GM21825 (cell line): ENCODE data around the gene LCP2.

Experiments
- ATAC-seq: cut with Tn5 transposase; IDR thresholded peaks from one replicate; pipeline ENCODE4 v1.9.1; 2021; ENCODE audit warnings: mild to moderate bottlenecking, moderate library complexity; ENCODE audit not compliant: unreplicated experiment

Gene LCP2

GRCh38 chr5:170316937-170317336 lies 19.4 kb upstream of the LCP2 start:
- no peak for ATAC-seq

GRCh38 chr5:170315154-170315553 lies 17.6 kb upstream of the LCP2 start:
- ATAC-seq = no peak

- no peak for ATAC-seq
Measured at GRCh38 chr5:170314541-170315095, 17.0 kb upstream of the LCP2 start.

- ATAC-seq = no peak
Measured at GRCh38 chr5:170313816-170314215, 16.2 kb upstream of the LCP2 start.

GRCh38 chr5:170313344-170313743 lies 15.8 kb upstream of the LCP2 start:
- no peak for ATAC-seq

- peak; percentile 78 for ATAC-seq
Measured at GRCh38 chr5:170312666-170313065, 15.1 kb upstream of the LCP2 start.

GRCh38 chr5:170312301-170312595 lies 14.7 kb upstream of the LCP2 start:
- no peak for ATAC-seq

- no peak for ATAC-seq
Measured at GRCh38 chr5:170311511-170312300, 14.1 kb upstream of the LCP2 start.

GRCh38 chr5:170310256-170310926 lies 12.8 kb upstream of the LCP2 start:
- no peak for ATAC-seq

GRCh38 chr5:170308686-170309085 lies 11.1 kb upstream of the LCP2 start:
- ATAC-seq = no peak

GRCh38 chr5:170307575-170308465 lies 10.2 kb upstream of the LCP2 start:
- no peak for ATAC-seq

GRCh38 chr5:170306381-170306831 lies 8.8 kb upstream of the LCP2 start:
- peak; percentile 75 for ATAC-seq

GRCh38 chr5:170305646-170306025 lies 8.1 kb upstream of the LCP2 start:
- ATAC-seq = no peak

GRCh38 chr5:170305016-170305645 lies 7.6 kb upstream of the LCP2 start:
- no peak for ATAC-seq

GRCh38 chr5:170303549-170303948 lies 6.0 kb upstream of the LCP2 start:
- ATAC-seq = no peak

GRCh38 chr5:170302653-170303501 lies 5.3 kb upstream of the LCP2 start:
- ATAC-seq = peak; percentile 83

- ATAC-seq = no peak
Measured at GRCh38 chr5:170301981-170302652, 4.5 kb upstream of the LCP2 start.

GRCh38 chr5:170301149-170301548 lies 3.6 kb upstream of the LCP2 start:
- ATAC-seq = no peak

GRCh38 chr5:170300361-170301013 lies 2.9 kb upstream of the LCP2 start:
- ATAC-seq = no peak
